Endothelial cell of umbilical vein (primary cell): ENCODE measurements around the gene TBX20. TPM values are rescaled to one million over a fixed set of nuclear protein-coding genes. Genes with fewer than 3 reads are reported as not detected.
"Not testable (repeated sequence)": the region's sequence is repeated elsewhere in the genome, so short reads cannot be mapped to it uniquely, and the experiment has no call there.

ENCODE experiments used
- BruUV-seq: library from RNA; stranded (reverse); fragments of 400-500 nt; replicated peaks from 2 replicates; lab custom pipeline; 2021; lab: Mats Ljungman, UMichigan
- CTCF ChIA-PET: fragments of 300-600, 350-600 bp; sonication (Branson Sonifier 250); formaldehyde crosslinking; loops from one replicate; lab custom pipeline; 2021; ENCODE audit warnings: antibody characterized with exemption, inconsistent platforms; lab: Charles Lee
- POLR2A ChIA-PET: fragments of 300-600, 350-600 bp; sonication (Branson Sonifier 250); formaldehyde crosslinking; loops from one replicate; lab custom pipeline; 2021; ENCODE audit warnings: antibody characterized with exemption, inconsistent platforms; lab: Charles Lee
- DNase-seq: peaks from one replicate; pipeline ENCODE4 v3.0.0-alpha.2; 2011; ENCODE audit warnings: low read depth, low spot score
- FAIRE-seq: peaks from 2 replicates; lab custom pipeline; 2011; peaks lifted over from hg19 to GRCh38; lab: Jason Lieb, UNC
- H2AFZ ChIP-seq: 2 replicates; pipeline ENCODE4 v1.6.0; 2012; ENCODE audit warnings: low read depth, low read length, control low read depth, inconsistent platforms
- H3K27ac ChIP-seq: 2 replicates; pipeline ENCODE4 v1.5.1; 2011; ENCODE audit warnings: low read depth, mild to moderate bottlenecking, control low read depth, low read length, moderate library complexity; ENCODE audit not compliant: insufficient read depth
- H3K27me3 ChIP-seq, 2 experiments: 2 replicates each; pipeline versions ENCODE4 v1.6.0 to v1.6.1; 2011; ENCODE audit warnings: low read length in 2 of 2, mixed read lengths in 1 of 2; ENCODE audit not compliant: control insufficient read depth in 2 of 2, insufficient read depth in 2 of 2
- H3K36me3 ChIP-seq, 2 experiments: 2 replicates in 1 of 2; 3 replicates in 1 of 2; pipeline ENCODE4 v1.5.1; 2011; ENCODE audit warnings: low read length in 2 of 2, mild to moderate bottlenecking in 1 of 2, moderate library complexity in 1 of 2; ENCODE audit not compliant: control insufficient read depth in 2 of 2, insufficient read depth in 2 of 2; ENCODE audit errors: extremely low read depth in 1 of 2
- H3K4me1 ChIP-seq: 3 replicates; pipeline ENCODE4 v1.5.1; 2011; ENCODE audit warnings: mild to moderate bottlenecking, low read length; ENCODE audit not compliant: control insufficient read depth, insufficient read depth; ENCODE audit errors: extremely low read depth
- H3K4me2 ChIP-seq: 2 replicates; pipeline ENCODE4 v1.6.1; 2011; ENCODE audit warnings: low read length, control low read depth, mixed read lengths; ENCODE audit not compliant: insufficient read depth
- H3K4me3 ChIP-seq, 3 experiments: fragments of 200-600 bp in 1 of 3; sonication (generic), shearing (Covaris generic) in 1 of 3; replicated peaks in 1 of 3; 2 replicates each; pipeline ENCODE4 v1.5.1; 2011 to 2016; ENCODE audit warnings: control low read depth in 3 of 3, low read length in 3 of 3, mild to moderate bottlenecking in 2 of 3, inconsistent platforms in 1 of 3, low read depth in 1 of 3, moderate library complexity in 1 of 3; ENCODE audit not compliant: insufficient read depth in 1 of 3
- H3K79me2 ChIP-seq: 2 replicates; pipeline ENCODE4 v1.6.0; 2012; ENCODE audit warnings: low read length, inconsistent platforms; ENCODE audit not compliant: control insufficient read depth, insufficient read depth
- H3K9ac ChIP-seq: replicated peaks from 2 replicates; pipeline ENCODE3; 2011; ENCODE audit warnings: low read length, control low read depth; ENCODE audit not compliant: insufficient read depth; ENCODE audit errors: extremely low read depth
- H3K9me1 ChIP-seq: replicated peaks from 3 replicates; pipeline ENCODE4 v1.6.0; 2011; ENCODE audit warnings: mild to moderate bottlenecking, low read length; ENCODE audit not compliant: control insufficient read depth, insufficient read depth; ENCODE audit errors: extremely low read depth
- H3K9me3 ChIP-seq: replicated peaks from 2 replicates; pipeline ENCODE4 v1.5.1; 2012; ENCODE audit warnings: low read length, inconsistent platforms; ENCODE audit not compliant: control insufficient read depth, insufficient read depth
- H4K20me1 ChIP-seq: replicated peaks from 2 replicates; pipeline ENCODE3; 2011; ENCODE audit warnings: mild to moderate bottlenecking, low read length; ENCODE audit not compliant: control insufficient read depth, insufficient read depth; ENCODE audit errors: extremely low read depth
- dilution Hi-C: fragments of 300-500 bp; cut with MboI; formaldehyde crosslinking; loops from one replicate; pipeline ENCODE4 v1.15.0; 2019; ENCODE audit warnings: low sequenced_read_pairs; ENCODE audit not compliant: extremely low pct_ligation_motif_present
- intact Hi-C: fragments of 100-400 bp; cut with micrococcal nuclease; formaldehyde crosslinking; loops from one replicate; pipeline ENCODE4 v1.10.0; 2022
- polyA plus RNA-seq, 4 experiments: library from polyadenylated mRNA; depleted of rRNA in 3 of 4; stranded (reverse) in 3 of 4; unstranded in 1 of 4; fragments of >200 nt; gene quantifications; 2 replicates each; pipeline versions ENCODE4 v1.2.1 to v1.2.3, GENCODE V29; 2011 to 2012; ENCODE audit warnings: missing spikeins in 1 of 4
- total RNA-seq: library from RNA; stranded (reverse); gene quantifications from 2 replicates; pipeline ENCODE4 v1.2.3, GENCODE V29; 2021

Gene TBX20
- total and polyA plus RNA-seq, 2 donors (not counting 3 experiments of a cell fraction or from before 2014, with no cell fraction given): not detected

- dilution Hi-C loops: not testable (repeated sequence)
Observed at GRCh38 chr7:35216033-35216432, 37.9 kb downstream of the TBX20 start.

GRCh38 chr7:35215063-35215462 lies 38.8 kb downstream of the TBX20 start:
- H3K9me3 ChIP-seq, H4K20me1 ChIP-seq, H3K36me3 ChIP-seq, BruUV-seq, H3K4me1 ChIP-seq, H3K4me2 ChIP-seq, H3K9me1 ChIP-seq, H3K79me2 ChIP-seq, H3K27ac ChIP-seq, dilution Hi-C loops, POLR2A ChIA-PET, intact Hi-C loops, H3K9ac ChIP-seq, CTCF ChIA-PET, H3K4me3 ChIP-seq, H3K27me3 ChIP-seq, H2AFZ ChIP-seq, FAIRE-seq, DNase-seq: not testable (repeated sequence)

More at GRCh38 chr7:35216033-35216432, 37.9 kb downstream of the TBX20 start:
- FAIRE-seq, H2AFZ ChIP-seq, H3K4me1 ChIP-seq, H3K4me3 ChIP-seq, H3K9me3 ChIP-seq, H3K27ac ChIP-seq, H4K20me1 ChIP-seq, H3K9me1 ChIP-seq, H3K27me3 ChIP-seq, DNase-seq, CTCF ChIA-PET, POLR2A ChIA-PET, H3K36me3 ChIP-seq, intact Hi-C loops, H3K9ac ChIP-seq, H3K4me2 ChIP-seq, H3K79me2 ChIP-seq, BruUV-seq: not testable (repeated sequence)

- H4K20me1 ChIP-seq, POLR2A ChIA-PET, H3K36me3 ChIP-seq, H3K27me3 ChIP-seq, H3K9ac ChIP-seq, H3K9me3 ChIP-seq, H3K4me1 ChIP-seq, CTCF ChIA-PET, H3K27ac ChIP-seq, H3K4me3 ChIP-seq, H3K4me2 ChIP-seq, dilution Hi-C loops, BruUV-seq, H3K79me2 ChIP-seq, FAIRE-seq, intact Hi-C loops, DNase-seq, H3K9me1 ChIP-seq, H2AFZ ChIP-seq: not testable (repeated sequence)
Observed at GRCh38 chr7:35206924-35207323, 47.0 kb downstream of the TBX20 start.

GRCh38 chr7:35204850-35205249 lies 49.0 kb downstream of the TBX20 start:
- H3K4me2 ChIP-seq, DNase-seq, H3K36me3 ChIP-seq, H3K27ac ChIP-seq, H4K20me1 ChIP-seq, CTCF ChIA-PET, dilution Hi-C loops, intact Hi-C loops, BruUV-seq, H3K9me3 ChIP-seq, H3K27me3 ChIP-seq, H2AFZ ChIP-seq, FAIRE-seq, H3K9ac ChIP-seq, H3K4me1 ChIP-seq, H3K79me2 ChIP-seq, H3K4me3 ChIP-seq, H3K9me1 ChIP-seq, POLR2A ChIA-PET: not testable (repeated sequence)
